Liver (tissue), 9 donors: ENCODE data around the gene CDH23. TPM values are rescaled to one million over a fixed set of nuclear protein-coding genes. Genes with fewer than 3 reads are reported as not detected.

Source experiments
- DNase-seq: peaks from one replicate; pipeline ENCODE4 v3.0.0-alpha.2; 2017; ENCODE audit warnings: low spot score
- H3K27ac ChIP-seq, 2 donors: one replicate each; pipeline ENCODE4 v1.7.0; 2013; ENCODE audit warnings: inconsistent platforms in 2 of 2, low read length in 2 of 2, control low read depth in 1 of 2, low read depth in 1 of 2, mild to moderate bottlenecking in 1 of 2
- H3K27me3 ChIP-seq, 4 donors: one replicate each; pipeline versions ENCODE4 v1.6.1 to v1.7.0; 2013; ENCODE audit warnings: low read length in 3 of 4, inconsistent platforms in 1 of 4, mild to moderate bottlenecking in 1 of 4, moderate library complexity in 1 of 4; ENCODE audit not compliant: control insufficient read depth in 4 of 4, insufficient read depth in 4 of 4
- H3K36me3 ChIP-seq, 4 donors: one replicate each; pipeline versions ENCODE4 v1.6.1 to v1.7.0; 2013; ENCODE audit warnings: low read length in 3 of 4, mild to moderate bottlenecking in 3 of 4, low read depth in 1 of 4, moderate library complexity in 1 of 4; ENCODE audit not compliant: control insufficient read depth in 4 of 4, insufficient read depth in 3 of 4
- H3K4me1 ChIP-seq, 4 donors: one replicate each; pipeline versions ENCODE4 v1.6.1 to v1.7.0; 2013; ENCODE audit warnings: low read length in 3 of 4, mild to moderate bottlenecking in 3 of 4, moderate library complexity in 1 of 4; ENCODE audit not compliant: control insufficient read depth in 4 of 4, insufficient read depth in 4 of 4
- H3K4me3 ChIP-seq, 3 donors: one replicate each; pipeline versions ENCODE4 v1.6.1 to v1.7.0; 2013; ENCODE audit warnings: low read length in 3 of 3, control low read depth in 1 of 3, low read depth in 1 of 3, mild to moderate bottlenecking in 1 of 3
- H3K9ac ChIP-seq, 2 donors: one replicate each; pipeline ENCODE4 v1.7.0; 2013; ENCODE audit warnings: low read length in 2 of 2, mild to moderate bottlenecking in 2 of 2, moderate library complexity in 2 of 2, control low read depth in 1 of 2, low read depth in 1 of 2
- H3K9me3 ChIP-seq, 4 donors: one replicate each; pipeline versions ENCODE4 v1.6.1 to v1.7.0; 2013; ENCODE audit warnings: low read length in 3 of 4; ENCODE audit not compliant: control insufficient read depth in 4 of 4
- ATF3 ChIP-seq: IDR thresholded peaks from 2 replicates; pipeline ENCODE4 v1.6.1; 2016; ENCODE audit warnings: antibody characterized with exemption
- CTCF ChIP-seq: fragments of 150-350 bp; IDR thresholded peaks from 2 replicates; pipeline ENCODE4 v1.5.1; 2017; ENCODE audit warnings: improper control_type of control experiment, low read depth, low read length; ENCODE audit not compliant: missing input control
- EGR1 ChIP-seq, 2 donors: IDR thresholded peaks; 2 replicates each; pipeline ENCODE4 v1.6.1; 2016 to 2018; ENCODE audit warnings: antibody characterized with exemption in 2 of 2, low read depth in 2 of 2
- FOXA1 ChIP-seq: IDR thresholded peaks from 2 replicates; pipeline ENCODE4 v1.6.1; 2016; ENCODE audit warnings: antibody characterized with exemption
- FOXA2 ChIP-seq: IDR thresholded peaks from 2 replicates; pipeline ENCODE4 v1.6.1; 2016; ENCODE audit warnings: antibody characterized with exemption
- GABPA ChIP-seq, 2 donors: IDR thresholded peaks in 1 of 2; conservative IDR thresholded peaks in 1 of 2; 2 replicates each; pipeline ENCODE4 v1.6.1; 2016; ENCODE audit warnings: antibody characterized with exemption in 2 of 2, mild to moderate bottlenecking in 1 of 2, moderate library complexity in 1 of 2
- HNF4A ChIP-seq, 2 donors: conservative IDR thresholded peaks; 2 replicates each; pipeline ENCODE4 v1.6.1; 2016; ENCODE audit warnings: antibody characterized with exemption in 2 of 2, mild to moderate bottlenecking in 2 of 2
- HNF4G ChIP-seq: IDR thresholded peaks from 2 replicates; pipeline ENCODE4 v1.6.1; 2016; ENCODE audit warnings: antibody characterized with exemption
- JUND ChIP-seq, 2 donors: IDR thresholded peaks; 2 replicates each; pipeline ENCODE4 v1.6.1; 2016; ENCODE audit warnings: antibody characterized with exemption in 2 of 2
- MAX ChIP-seq: IDR thresholded peaks from 2 replicates; pipeline ENCODE4 v1.6.1; 2016; ENCODE audit warnings: antibody characterized with exemption
- NR2F2 ChIP-seq: IDR thresholded peaks from 2 replicates; pipeline ENCODE4 v1.6.1; 2016; ENCODE audit warnings: antibody characterized with exemption
- RAD21 ChIP-seq, 2 donors: IDR thresholded peaks; 2 replicates each; pipeline ENCODE4 v1.6.1; 2016; ENCODE audit warnings: antibody characterized with exemption in 2 of 2, mild to moderate bottlenecking in 2 of 2
- REST ChIP-seq: IDR thresholded peaks from 2 replicates; pipeline ENCODE4 v1.6.1; 2016; ENCODE audit warnings: antibody characterized with exemption, mild to moderate bottlenecking
- RXRA ChIP-seq, 2 donors: IDR thresholded peaks; 2 replicates each; pipeline ENCODE4 v1.6.1; 2017 to 2018; ENCODE audit warnings: antibody characterized with exemption in 2 of 2, mild to moderate bottlenecking in 1 of 2
- SP1 ChIP-seq: IDR thresholded peaks from 2 replicates; pipeline ENCODE4 v1.6.1; 2018; ENCODE audit warnings: antibody characterized with exemption, mild to moderate bottlenecking
- TAF1 ChIP-seq: conservative IDR thresholded peaks from 2 replicates; pipeline ENCODE4 v1.6.1; 2016; ENCODE audit warnings: antibody characterized with exemption, mild to moderate bottlenecking
- YY1 ChIP-seq: IDR thresholded peaks from 2 replicates; pipeline ENCODE4 v1.6.1; 2016; ENCODE audit warnings: antibody characterized with exemption, mild to moderate bottlenecking
- ZBTB33 ChIP-seq: IDR thresholded peaks from 2 replicates; pipeline ENCODE4 v1.6.1; 2016; ENCODE audit warnings: antibody characterized with exemption
- WGBS: extraction: QIAGEN DNeasy Blood & Tissue Kit; methylation state at CpG from one replicate; pipeline ENCODE4 v1.1.7; 2013; 5-methylcytosine and 5-hydroxymethylcytosine counted together
- polyA plus RNA-seq, 2 donors: library from polyadenylated mRNA; stranded (reverse) in 1 of 2; unstranded in 1 of 2; fragments of 200-250 nt in 1 of 2; fragments of >200 nt in 1 of 2; fragmentation: Nextera tagmentation in 1 of 2; extraction: Ambion mirVana in 1 of 2; gene quantifications; one replicate each; pipeline versions ENCODE4 v1.2.1 to v1.2.3, GENCODE V29; 2013 to 2015
- total RNA-seq, 2 donors: library from RNA; depleted of rRNA; stranded (reverse); fragments of >200 nt; gene quantifications; one replicate each; pipeline ENCODE4 v1.2.3, GENCODE V29; 2014
- donor health status: healthy.
- donor health status: healthy.
- donor health status: healthy.
- donor health status: healthy.
- donor health status: healthy.

Gene CDH23
- total and polyA plus RNA-seq, 4 donors: 1.5 to 4.7 (median 3.4) TPM

DNA sequence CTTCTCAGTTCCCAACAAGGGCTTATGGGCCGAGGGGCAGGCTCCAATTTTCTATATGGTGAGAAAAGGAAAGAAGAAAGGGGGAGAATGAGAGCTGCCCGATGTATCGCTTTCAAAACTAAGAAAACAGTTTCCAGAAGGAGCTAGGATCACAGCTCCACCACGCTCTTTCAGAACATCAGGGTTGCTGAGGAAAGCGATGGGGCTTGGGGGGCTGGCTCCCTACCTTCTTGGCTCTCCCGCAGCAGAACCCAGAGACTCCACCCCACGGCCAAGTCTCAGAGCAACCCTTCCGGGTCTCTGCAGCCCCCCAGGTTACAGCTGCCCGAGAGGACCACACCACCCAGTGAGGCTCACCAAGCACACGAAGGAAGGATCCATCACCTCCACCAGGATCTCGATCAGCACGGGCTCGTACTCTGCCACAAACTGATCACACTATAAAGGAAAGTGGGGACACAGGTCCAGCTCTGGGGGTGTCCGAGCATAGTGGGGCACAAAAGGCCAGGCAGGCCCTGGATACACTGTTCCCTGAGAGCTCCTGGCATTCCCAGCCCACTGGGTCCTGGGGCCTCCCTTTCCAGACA, 422.0 kb downstream of the CDH23 start:
- Histone ChIP-seq H3K4me1 (no peaks in the 10 kb centered on the region), H3K9ac (no peak overlapping the region), H3K4me3 (no peak overlapping the region), H3K27ac (no peak overlapping the region), H3K27me3 (no peaks in the 10 kb centered on the region), H3K36me3 (peaks cover 26 to 80% (median 61%) of the 10 kb centered on the region in 4 donors), H3K9me3 (no peaks in the 10 kb centered on the region)
- no peak for DNase-seq
- WGBS: 97% methylated on average over 14 of the region's 14 CpGs
- no peak for TF ChIP-seq FOXA2
- no peak for TF ChIP-seq MAX
- no peak for TF ChIP-seq GABPA (IDR thresholded peaks at IDR 0.05 in 1 of 2, conservative IDR thresholded peaks at IDR 0.05 in 1 of 2)
- no peak for TF ChIP-seq YY1
- no peak for TF ChIP-seq NR2F2
- no peak for TF ChIP-seq HNF4G
- TF ChIP-seq SP1: no peak
- no peak for TF ChIP-seq RAD21 (IDR thresholded peaks at IDR 0.05)
- TF ChIP-seq EGR1 (IDR thresholded peaks at IDR 0.05; ENCODE audit: low read depth in 2 of 2): no peak
- no peak for TF ChIP-seq JUND (IDR thresholded peaks at IDR 0.05)
- no peak for TF ChIP-seq HNF4A (conservative IDR thresholded peaks at IDR 0.05)
- no peak for TF ChIP-seq TAF1
- TF ChIP-seq RXRA (IDR thresholded peaks at IDR 0.05): no peak
- TF ChIP-seq REST: no peak
- no peak for TF ChIP-seq FOXA1
- no peak for TF ChIP-seq ZBTB33
- no peak for TF ChIP-seq ATF3
- no peak for TF ChIP-seq CTCF
